Esophagus muscularis mucosa (tissue), 3 donors: ENCODE measurements around the gene ZBED4.

Source experiments
- POLR2A ChIP-seq: fragments of 450-650 bp; IDR thresholded peaks from one replicate; pipeline ENCODE4 v1.6.1; 2017; ENCODE audit warnings: antibody characterized with exemption, moderate library complexity, mild to moderate bottlenecking, low read depth
- POLR2AphosphoS5 ChIP-seq, 2 donors: sonication (generic); formaldehyde crosslinking; IDR thresholded peaks; one replicate each; pipeline ENCODE4 v1.6.1; 2017; ENCODE audit warnings: antibody characterized with exemption in 2 of 2
- TF ChIP-seq, protein P1 (sequence below), 3 experiments: fragments of 200-600 bp in 2 of 3; fragments of 450-650 bp in 1 of 3; sonication (generic) in 2 of 3; IDR thresholded peaks; one replicate each; pipeline ENCODE4 v1.5.1; 2017 to 2019; ENCODE audit warnings: antibody characterized with exemption in 3 of 3, mild to moderate bottlenecking in 2 of 3, moderate library complexity in 1 of 3

DNA sequence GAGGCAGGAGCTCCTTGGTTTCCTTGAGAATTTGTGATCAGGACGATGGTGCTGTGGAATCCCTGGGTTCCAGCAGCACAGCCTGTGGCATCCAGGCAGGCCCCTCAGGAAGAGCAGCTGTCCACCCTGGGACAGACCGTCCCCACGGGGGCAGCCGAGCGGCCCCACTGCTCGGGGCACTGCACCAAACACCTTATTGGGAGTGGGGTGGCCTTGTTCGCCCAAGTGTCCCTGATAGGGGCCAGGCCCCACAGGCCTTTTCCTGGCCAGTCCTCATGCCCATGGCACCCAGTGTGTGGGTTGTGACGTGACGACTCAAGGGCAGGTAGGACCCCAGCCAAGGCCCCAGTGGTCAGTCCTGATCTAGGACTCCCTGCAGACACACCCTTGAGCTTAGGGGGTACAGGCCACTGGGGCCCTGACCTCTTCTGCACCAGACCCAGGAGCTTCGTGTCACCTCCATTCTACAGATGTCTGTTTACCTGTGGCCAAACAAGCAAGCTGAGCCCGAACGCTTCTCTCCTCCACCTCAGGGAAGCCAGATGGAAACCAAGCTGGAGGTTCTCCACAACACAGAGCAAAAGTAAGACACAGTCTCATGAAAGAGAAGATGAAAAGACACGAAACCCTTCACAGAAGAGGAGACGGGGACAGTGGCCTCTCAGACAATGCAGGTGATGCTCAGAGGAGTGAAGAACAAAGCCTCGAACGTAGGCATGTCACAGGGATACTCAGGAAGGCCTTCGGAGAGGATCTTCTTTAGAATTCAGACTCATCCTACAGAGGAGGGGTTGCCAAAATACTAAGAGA lies 24.4 kb upstream of the ZBED4 start:
- TF ChIP-seq, protein P1, sequence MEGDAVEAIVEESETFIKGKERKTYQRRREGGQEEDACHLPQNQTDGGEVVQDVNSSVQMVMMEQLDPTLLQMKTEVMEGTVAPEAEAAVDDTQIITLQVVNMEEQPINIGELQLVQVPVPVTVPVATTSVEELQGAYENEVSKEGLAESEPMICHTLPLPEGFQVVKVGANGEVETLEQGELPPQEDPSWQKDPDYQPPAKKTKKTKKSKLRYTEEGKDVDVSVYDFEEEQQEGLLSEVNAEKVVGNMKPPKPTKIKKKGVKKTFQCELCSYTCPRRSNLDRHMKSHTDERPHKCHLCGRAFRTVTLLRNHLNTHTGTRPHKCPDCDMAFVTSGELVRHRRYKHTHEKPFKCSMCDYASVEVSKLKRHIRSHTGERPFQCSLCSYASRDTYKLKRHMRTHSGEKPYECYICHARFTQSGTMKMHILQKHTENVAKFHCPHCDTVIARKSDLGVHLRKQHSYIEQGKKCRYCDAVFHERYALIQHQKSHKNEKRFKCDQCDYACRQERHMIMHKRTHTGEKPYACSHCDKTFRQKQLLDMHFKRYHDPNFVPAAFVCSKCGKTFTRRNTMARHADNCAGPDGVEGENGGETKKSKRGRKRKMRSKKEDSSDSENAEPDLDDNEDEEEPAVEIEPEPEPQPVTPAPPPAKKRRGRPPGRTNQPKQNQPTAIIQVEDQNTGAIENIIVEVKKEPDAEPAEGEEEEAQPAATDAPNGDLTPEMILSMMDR (IDR thresholded peaks at IDR 0.05), result no peak
- no peak for TF ChIP-seq POLR2AphosphoS5 (IDR thresholded peaks at IDR 0.05)
- no peak for TF ChIP-seq POLR2A
